ENCODE data around the gene GRHL1. TPM values are rescaled to one million over a fixed set of nuclear protein-coding genes. Genes with fewer than 3 reads are reported as not detected.

GRHL1 gene
- total and polyA plus RNA-seq, 9 of the 15 experiments (the other 6 are each of a cell fraction or from before 2014, with no cell fraction given): 1.7 to 6.1 (median 4.7) TPM

- BruUV-seq (replicated peaks): no TSS peak
- ATAC-seq: peak; percentile 52
- CTCF ChIA-PET (ENCODE audit: low intra/inter-chr PET ratio): no interaction called here
- TF ChIP-seq RAD21 (CRISPR knock-in tag; conservative IDR thresholded peaks at IDR 0.05 in 1 of 2, IDR thresholded peaks at IDR 0.05 in 1 of 2): 0 out of 4 replicates have a peak, but pooled peaks of 1 of the 2 experiments have one; percentile 12
- TF ChIP-seq ZNF592 (IDR thresholded peaks at IDR 0.05): 0 out of 2 replicates have a peak, but pooled peaks have one; percentile 38
- TF ChIP-seq ZNF644 (tag; IDR thresholded peaks at IDR 0.05; ENCODE audit: low read depth): no peak
- TF ChIP-seq SPI1 (IDR thresholded peaks at IDR 0.05; ENCODE audit: borderline replicate concordance, low read depth, low read length): peak; percentile 9; the same call in 1 of the 2 replicates
- TF ChIP-seq ZC3H4 (CRISPR knock-in tag; IDR thresholded peaks at IDR 0.05; ENCODE audit: borderline replicate concordance): no peak
- no peak for TF ChIP-seq HMGXB4 (CRISPR knock-in tag; IDR thresholded peaks at IDR 0.05)
- TF ChIP-seq MAX (CRISPR knock-in tag; IDR thresholded peaks at IDR 0.05): peak; percentile 29; the same call in 1 of the 2 replicates
- peak in 2 of 3 experiments; percentile 13; a peak in 2 of 6 replicates for TF ChIP-seq CTCF (IDR thresholded peaks at IDR 0.05 in 2 of 3, conservative IDR thresholded peaks at IDR 0.05 in 1 of 3; ENCODE audit: insufficient read depth in 2 of 3, low read depth in 1 of 3, low read length in 3 of 3)
- TF ChIP-seq USF2 (CRISPR knock-in tag; IDR thresholded peaks at IDR 0.05): peak; percentile 29; the same call in 1 of the 2 replicates
These were observed 68.3 kb downstream of the GRHL1 start for GRCh38 chr2:10019602-10020400.

More at GRCh38 chr2:10019602-10020400, 68.3 kb downstream of the GRHL1 start:
- 60% methylated on average over 25 of the region's 27 CpGs for WGBS (ENCODE audit: insufficient coverage, low coverage, missing lambda C conversion rate)
- DNase-seq (ENCODE audit: extremely low read depth in 1 of 4, low spot score in 3 of 4): no peak
- Histone ChIP-seq H3K4me3 (no peak overlapping the region), H3K27ac (ENCODE audit: extremely low read depth, low read depth, low read length) (no peak overlapping the region), H3K36me3 (ENCODE audit: control insufficient read depth, insufficient read depth, low read length) (no peaks in the 10 kb centered on the region), H3K9me1 (ENCODE audit: control insufficient read depth, insufficient read depth, low read length) (no peaks in the 10 kb centered on the region), H4K20me1 (replicated peaks; ENCODE audit: control insufficient read depth, insufficient read depth, low read length) (no peaks in the 10 kb centered on the region), H3K4me1 (replicated peaks in 1 of 2; ENCODE audit: control insufficient read depth in 2 of 2, insufficient read depth in 2 of 2, low read length in 2 of 2) (peaks cover 11 to 39% of the 10 kb centered on the region in 2 experiments; a peak in 4 of 5 replicates), H3K27me3 (ENCODE audit: control insufficient read depth in 2 of 2, insufficient read depth in 2 of 2, low read length in 2 of 2) (peaks cover 0 to 4% of the 10 kb centered on the region in 2 experiments; a peak in 1 of 5 replicates), H2AFZ (ENCODE audit: low read depth, low read length) (peak overlapping the region; percentile 87), H3K9me3 (replicated peaks; ENCODE audit: control insufficient read depth, insufficient read depth, low read depth, low read length) (no peaks in the 10 kb centered on the region), H3K4me2 (ENCODE audit: insufficient read depth, low read length) (peak overlapping the region; percentile 17; the same call in 1 of the 2 replicates), H3K79me2 (ENCODE audit: control insufficient read depth, insufficient read depth, low read length) (no peaks in the 10 kb centered on the region), H3K9ac (ENCODE audit: insufficient read depth in 1 of 2, low read depth in 2 of 2, low read length in 2 of 2) (peak overlapping the region in 1 of 2 experiments; percentile 69; a peak in 2 of 4 replicates)
- POLR2A ChIA-PET: interaction anchor here (0.6 to 1.3 kb wide), 5 partner anchors 9 to 205 kb away, joined by 3 to 8 read pairs (median 4); no protein-coding TSS in a partner anchor
- in situ Hi-C loops (cut with MboI) (no loop called here), intact Hi-C loops (cut with micrococcal nuclease) (no loop called here)
- FAIRE-seq: peak; percentile 35

Measured in K562 (cell line).